HCT116 (cell line): ENCODE data around the gene SLC25A36. TPM values are rescaled to one million over a fixed set of nuclear protein-coding genes. Genes with fewer than 3 reads are reported as not detected.
A peak's percentile ranks its signal among the peaks of the same experiment; 100 is the strongest.

Source experiments
- ATAC-seq: fragments of 200-7000 bp; cut with Tn5 transposase; 2 replicates; pipeline ENCODE4 v1.9.1; 2020; ENCODE audit warnings: mild to moderate bottlenecking, moderate library complexity
- BruUV-seq: library from RNA; stranded (reverse); fragments of 400-500 nt; replicated peaks from 2 replicates; lab custom pipeline; 2021; lab: Mats Ljungman, UMichigan
- CTCF ChIA-PET: fragments of 300-600 bp; sonication (Branson Sonifier 250); formaldehyde crosslinking; loops from one replicate; lab custom pipeline; 2021; ENCODE audit warnings: antibody characterized with exemption; lab: Charles Lee
- POLR2A ChIA-PET: fragments of 300-600, 350-600 bp; sonication (Branson Sonifier 250); formaldehyde crosslinking; loops from one replicate; lab custom pipeline; 2021; ENCODE audit warnings: antibody characterized with exemption; lab: Charles Lee
- RAD21 ChIA-PET, 2 experiments: fragments of 300-600 bp; sonication (Branson Sonifier 250); formaldehyde crosslinking; loops; one replicate each; lab custom pipeline; 2023; ENCODE audit warnings: low total read pairs in 2 of 2; ENCODE audit not compliant: uncharacterized antibody in 2 of 2, unreplicated experiment in 2 of 2, low non-redundant PET in 1 of 2; lab: Charles Lee
- DNase-seq: peaks from one replicate; pipeline ENCODE4 v3.0.0-alpha.2; 2010; ENCODE audit warnings: low read depth, low spot score
- H2AFZ ChIP-seq: fragments of 200-600 bp; shearing (Covaris generic), sonication (generic); 2 replicates; pipeline ENCODE4 v1.6.1; 2017; ENCODE audit warnings: low read depth, mixed run types, mixed read lengths, antibody characterized with exemption, low read length; ENCODE audit not compliant: poor library complexity, severe bottlenecking
- H3K27ac ChIP-seq: 2 replicates; pipeline ENCODE4 v1.5.1; 2012; ENCODE audit warnings: low read depth, low read length
- H3K27me3 ChIP-seq: fragments of 200-600 bp; sonication (generic); 2 replicates; pipeline ENCODE4 v1.6.1; 2016; ENCODE audit warnings: mixed run types, low read length, mixed read lengths; ENCODE audit not compliant: insufficient read depth
- H3K36me3 ChIP-seq, 2 experiments: fragments of 200-500 bp in 1 of 2; fragments of 200-600 bp in 1 of 2; sonication (Bioruptor generic) in 1 of 2; sonication (generic) in 1 of 2; 2 replicates each; pipeline versions ENCODE4 v1.5.1 to v1.6.1; 2014 to 2016; ENCODE audit warnings: low read length in 2 of 2, inconsistent platforms in 1 of 2, mixed read lengths in 1 of 2, mixed run types in 1 of 2; ENCODE audit not compliant: insufficient read depth in 2 of 2, control insufficient read depth in 1 of 2
- H3K4me1 ChIP-seq, 2 experiments: fragments of 200-600 bp in 1 of 2; sonication (generic) in 1 of 2; 2 replicates each; pipeline versions ENCODE4 v1.5.1 to v1.6.1; 2012 to 2017; ENCODE audit warnings: low read length in 2 of 2, inconsistent platforms in 1 of 2, mild to moderate bottlenecking in 1 of 2, mixed read lengths in 1 of 2, mixed run types in 1 of 2, moderate library complexity in 1 of 2; ENCODE audit not compliant: insufficient read depth in 2 of 2, control insufficient read depth in 1 of 2
- H3K4me2 ChIP-seq: fragments of 200-600 bp; sonication (generic); 2 replicates; pipeline ENCODE4 v1.6.1; 2017; ENCODE audit warnings: mixed run types, low read length, mixed read lengths
- H3K4me3 ChIP-seq, 2 experiments: fragments of 200-600 bp in 1 of 2; sonication (generic) in 1 of 2; replicated peaks in 1 of 2; 2 replicates each; pipeline ENCODE4 v1.5.1; 2011 to 2016; ENCODE audit warnings: low read length in 2 of 2, control low read depth in 1 of 2, low read depth in 1 of 2, mild to moderate bottlenecking in 1 of 2, mixed read lengths in 1 of 2, mixed run types in 1 of 2
- H3K79me2 ChIP-seq: fragments of 200-600 bp; sonication (generic); 2 replicates; pipeline ENCODE4 v1.6.1; 2017; ENCODE audit warnings: mild to moderate bottlenecking, mixed run types, low read length, moderate library complexity, mixed read lengths; ENCODE audit not compliant: insufficient read depth
- H3K9ac ChIP-seq: fragments of 200-600 bp; sonication (generic); 2 replicates; pipeline ENCODE4 v1.6.1; 2016; ENCODE audit warnings: low read length, mixed read lengths
- H3K9me2 ChIP-seq: fragments of 200-600 bp; sonication (generic), shearing (Covaris generic); 2 replicates; pipeline ENCODE4 v1.6.1; 2017; ENCODE audit warnings: mixed run types, mild to moderate bottlenecking, moderate library complexity; ENCODE audit not compliant: insufficient read depth
- H3K9me3 ChIP-seq, 2 experiments: fragments of 200-500 bp in 1 of 2; fragments of 200-600 bp in 1 of 2; sonication (Bioruptor generic) in 1 of 2; sonication (generic) in 1 of 2; 2 replicates each; pipeline ENCODE4 v1.6.1; 2014 to 2017; ENCODE audit warnings: low read length in 2 of 2, mixed read lengths in 2 of 2, inconsistent platforms in 1 of 2, low read depth in 1 of 2, mild to moderate bottlenecking in 1 of 2, mixed run types in 1 of 2, moderate library complexity in 1 of 2; ENCODE audit not compliant: control insufficient read depth in 1 of 2, insufficient read depth in 1 of 2
- H4K20me1 ChIP-seq: fragments of 200-600 bp; sonication (generic), shearing (Covaris generic); 2 replicates; pipeline ENCODE4 v1.6.1; 2017; ENCODE audit warnings: mixed run types, mild to moderate bottlenecking, moderate library complexity; ENCODE audit not compliant: insufficient read depth
- CBX3 ChIP-seq: IDR thresholded peaks from 2 replicates; pipeline ENCODE4 v1.6.1; 2012; ENCODE audit warnings: low read depth
- EZH2 ChIP-seq: fragments of 200-600 bp; sonication (generic); IDR thresholded peaks from 2 replicates; pipeline ENCODE4 v1.6.1; 2017; ENCODE audit warnings: antibody characterized with exemption, mixed run types
- EZH2phosphoT487 ChIP-seq: fragments of 200-600 bp; IDR thresholded peaks from 2 replicates; pipeline ENCODE4 v1.6.1; 2018; ENCODE audit warnings: antibody characterized with exemption, borderline replicate concordance
- POLR2AphosphoS5 ChIP-seq: IDR thresholded peaks from 2 replicates; pipeline ENCODE4 v1.6.1; 2011; ENCODE audit warnings: mild to moderate bottlenecking, low read depth, low read length, moderate library complexity
- RAD21 ChIP-seq: IDR thresholded peaks from 2 replicates; pipeline ENCODE4 v1.6.1; 2012; ENCODE audit warnings: low read depth, mild to moderate bottlenecking
- SP1 ChIP-seq: IDR thresholded peaks from 2 replicates; pipeline ENCODE4 v1.6.1; 2012; ENCODE audit warnings: low read depth
- TCF7L2 ChIP-seq: IDR thresholded peaks from 2 replicates; pipeline ENCODE4 v1.7.0; 2011; ENCODE audit warnings: borderline replicate concordance, inconsistent platforms; ENCODE audit not compliant: insufficient read depth, insufficient read length; ENCODE audit errors: extremely low read depth
- YY1 ChIP-seq: IDR thresholded peaks from 2 replicates; pipeline ENCODE4 v1.6.1; 2011; ENCODE audit warnings: low read length, low read depth, moderate library complexity, mild to moderate bottlenecking; ENCODE audit not compliant: insufficient replicate concordance; ENCODE audit errors: extremely low read depth
- ZFX ChIP-seq: fragments of 450-650 bp; IDR thresholded peaks from 2 replicates; pipeline ENCODE4 v1.6.1; 2017
- ZNF274 ChIP-seq: fragments of 200-500 bp; sonication (Bioruptor generic); IDR thresholded peaks from 2 replicates; pipeline ENCODE4 v1.6.1; 2014; ENCODE audit warnings: mild to moderate bottlenecking, low read depth, low read length, inconsistent platforms
- intact Hi-C: fragments of 100-400 bp; cut with micrococcal nuclease; formaldehyde crosslinking; loops from 2 replicates; pipeline ENCODE4 v1.10.0; 2022
- total RNA-seq: library from RNA; stranded (reverse); gene quantifications from one replicate; pipeline ENCODE4 v1.2.1, GENCODE V29; 2021; ENCODE audit not compliant: unreplicated experiment
- TF ChIP-seq, protein P1 (sequence below): IDR thresholded peaks from 2 replicates; pipeline ENCODE4 v1.6.1; 2012
- TF ChIP-seq, protein P2 (sequence below): IDR thresholded peaks from 2 replicates; pipeline ENCODE4 v1.6.1; 2012; ENCODE audit warnings: low read depth

SLC25A36 gene
- total RNA-seq, 1 experiment from 2014 or later: 81.2 TPM

DNA sequence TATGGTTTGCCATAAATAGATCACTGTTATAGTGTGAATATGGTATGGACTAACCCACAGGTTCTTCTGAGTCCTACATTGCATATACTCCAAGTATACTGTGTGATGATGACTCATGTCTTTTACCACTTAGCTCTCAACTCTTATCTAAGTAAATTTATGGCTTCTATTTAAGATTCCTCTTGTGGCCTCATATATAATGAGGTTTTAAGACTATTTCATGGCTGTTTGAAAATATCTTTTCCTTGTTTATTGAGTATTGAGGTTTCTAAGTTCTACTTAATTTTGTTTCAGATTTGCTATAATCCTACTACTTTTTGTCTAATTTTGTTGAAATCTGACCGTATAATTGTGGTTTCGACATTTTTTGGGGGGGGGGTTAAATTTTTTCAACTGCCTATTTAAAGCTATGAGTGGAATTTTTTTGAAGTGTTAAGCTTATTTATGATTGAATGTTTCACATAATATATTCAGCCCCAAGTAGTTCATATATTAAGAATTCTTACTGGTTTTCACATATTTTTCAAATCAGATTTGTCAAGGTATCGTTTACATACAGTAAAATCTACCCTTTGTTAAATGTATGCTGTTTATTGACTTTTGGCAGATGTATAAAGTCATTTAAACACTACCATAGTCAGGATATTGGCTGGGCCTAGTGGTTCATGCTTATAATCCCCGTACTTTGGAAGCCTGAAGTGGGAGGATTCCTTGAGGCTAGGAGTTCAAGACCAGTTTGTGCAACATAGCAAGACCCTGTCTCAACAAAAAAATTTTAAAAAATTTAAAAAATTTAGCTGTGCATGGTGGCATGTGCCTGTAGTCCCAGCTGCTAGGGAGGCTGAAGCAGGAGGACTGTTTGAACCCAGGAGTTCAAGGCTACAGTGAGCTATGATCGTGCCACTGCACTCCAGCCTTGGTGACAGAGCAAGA, 11.7 kb downstream of the SLC25A36 start:
- ATAC-seq: no peak
- no peak overlapping the region for H2AFZ ChIP-seq
- ChIA-PET CTCF (no interaction called here), RAD21 (no interaction called here), POLR2A (no interaction called here)
- TF ChIP-seq ZFX (no peak), SP1 (no peak), EZH2 (no peak), ZNF274 (no peak), EZH2phosphoT487 (no peak)
- TF ChIP-seq, all 23 proteins: peak for 0
- Histone ChIP-seq H3K36me3 (no peaks in the 10 kb centered on the region), H3K27ac (no peak overlapping the region), H4K20me1 (peaks cover 23% of the 10 kb centered on the region; the same call in 1 of the 2 replicates), H3K9me2 (no peaks in the 10 kb centered on the region), H3K4me2 (peak overlapping the region; percentile 3; the same call in 1 of the 2 replicates), H3K4me3 (no peak overlapping the region), H3K4me1 (peaks cover 3 to 9% of the 10 kb centered on the region in 2 experiments; a peak in 3 of 4 replicates), H3K9me3 (no peaks in the 10 kb centered on the region), H3K79me2 (peaks cover 100% of the 10 kb centered on the region), H3K27me3 (no peaks in the 10 kb centered on the region), H3K9ac (no peak overlapping the region)
- intact Hi-C loops: no loop called here
- BruUV-seq: no TSS peak
- DNase-seq: no peak

DNA sequence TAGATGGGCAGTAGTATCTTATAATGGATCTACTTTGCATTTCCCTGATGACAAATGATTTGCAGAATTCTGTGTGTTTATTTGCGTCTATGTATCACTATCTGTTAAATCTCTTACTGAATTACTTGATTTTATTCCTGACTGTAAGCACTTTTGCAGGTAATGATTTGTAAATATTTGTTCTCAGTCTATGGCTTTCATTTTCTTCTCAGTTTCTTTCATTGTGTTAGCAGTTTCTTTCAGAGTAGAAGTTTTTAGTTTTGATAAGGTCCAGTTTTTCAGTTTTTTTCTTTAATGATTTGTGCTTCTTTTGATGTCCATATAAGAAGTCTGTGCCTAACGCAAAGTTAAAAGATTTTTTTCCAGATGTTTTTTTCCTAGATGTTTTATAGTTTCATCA, 12.9 kb downstream of the SLC25A36 start:
- BruUV-seq: no TSS peak
- no peak overlapping the region for H3K4me3 ChIP-seq
- no peak overlapping the region for H3K9ac ChIP-seq
- no peaks in the 10 kb centered on the region for H3K9me3 ChIP-seq
- ChIA-PET CTCF (no interaction called here), POLR2A (no interaction called here), RAD21 (no interaction called here)
- TF ChIP-seq EZH2 (no peak), TCF7L2 (no peak), RAD21 (no peak), POLR2AphosphoS5 (no peak), YY1 (no peak), ZNF274 (no peak), CBX3 (no peak)
- TF ChIP-seq, protein P1, sequence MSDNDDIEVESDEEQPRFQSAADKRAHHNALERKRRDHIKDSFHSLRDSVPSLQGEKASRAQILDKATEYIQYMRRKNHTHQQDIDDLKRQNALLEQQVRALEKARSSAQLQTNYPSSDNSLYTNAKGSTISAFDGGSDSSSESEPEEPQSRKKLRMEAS: no peak
- TF ChIP-seq, protein P2, sequence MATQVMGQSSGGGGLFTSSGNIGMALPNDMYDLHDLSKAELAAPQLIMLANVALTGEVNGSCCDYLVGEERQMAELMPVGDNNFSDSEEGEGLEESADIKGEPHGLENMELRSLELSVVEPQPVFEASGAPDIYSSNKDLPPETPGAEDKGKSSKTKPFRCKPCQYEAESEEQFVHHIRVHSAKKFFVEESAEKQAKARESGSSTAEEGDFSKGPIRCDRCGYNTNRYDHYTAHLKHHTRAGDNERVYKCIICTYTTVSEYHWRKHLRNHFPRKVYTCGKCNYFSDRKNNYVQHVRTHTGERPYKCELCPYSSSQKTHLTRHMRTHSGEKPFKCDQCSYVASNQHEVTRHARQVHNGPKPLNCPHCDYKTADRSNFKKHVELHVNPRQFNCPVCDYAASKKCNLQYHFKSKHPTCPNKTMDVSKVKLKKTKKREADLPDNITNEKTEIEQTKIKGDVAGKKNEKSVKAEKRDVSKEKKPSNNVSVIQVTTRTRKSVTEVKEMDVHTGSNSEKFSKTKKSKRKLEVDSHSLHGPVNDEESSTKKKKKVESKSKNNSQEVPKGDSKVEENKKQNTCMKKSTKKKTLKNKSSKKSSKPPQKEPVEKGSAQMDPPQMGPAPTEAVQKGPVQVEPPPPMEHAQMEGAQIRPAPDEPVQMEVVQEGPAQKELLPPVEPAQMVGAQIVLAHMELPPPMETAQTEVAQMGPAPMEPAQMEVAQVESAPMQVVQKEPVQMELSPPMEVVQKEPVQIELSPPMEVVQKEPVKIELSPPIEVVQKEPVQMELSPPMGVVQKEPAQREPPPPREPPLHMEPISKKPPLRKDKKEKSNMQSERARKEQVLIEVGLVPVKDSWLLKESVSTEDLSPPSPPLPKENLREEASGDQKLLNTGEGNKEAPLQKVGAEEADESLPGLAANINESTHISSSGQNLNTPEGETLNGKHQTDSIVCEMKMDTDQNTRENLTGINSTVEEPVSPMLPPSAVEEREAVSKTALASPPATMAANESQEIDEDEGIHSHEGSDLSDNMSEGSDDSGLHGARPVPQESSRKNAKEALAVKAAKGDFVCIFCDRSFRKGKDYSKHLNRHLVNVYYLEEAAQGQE: no peak
- H3K4me2 ChIP-seq: no peak overlapping the region
- DNase-seq (no peak), ATAC-seq (no peak)
- peaks cover 0 to under 1% of the 10 kb centered on the region in 2 experiments; a peak in 1 of 4 replicates for H3K36me3 ChIP-seq
- no peak overlapping the region for H3K27ac ChIP-seq
- H2AFZ ChIP-seq: no peak overlapping the region
- H3K27me3 ChIP-seq: no peaks in the 10 kb centered on the region
- H3K9me2 ChIP-seq: no peaks in the 10 kb centered on the region
- peaks cover 23% of the 10 kb centered on the region; the same call in 1 of the 2 replicates for H4K20me1 ChIP-seq
- H3K79me2 ChIP-seq: peaks cover 99% of the 10 kb centered on the region
- intact Hi-C loops: no loop called here
- H3K4me1 ChIP-seq: peaks cover 3 to 9% of the 10 kb centered on the region in 2 experiments; a peak in 3 of 4 replicates
